DND-41 (cell line): ENCODE measurements around the gene CACNB2.

Experiments used
- CTCF ChIP-seq: IDR thresholded peaks from 2 replicates; pipeline ENCODE4 v1.5.1; 2012; ENCODE audit warnings: borderline replicate concordance, low read length, moderate library complexity, mild to moderate bottlenecking; ENCODE audit not compliant: poor library complexity, severe bottlenecking; ENCODE audit errors: extremely low read depth
- EZH2 ChIP-seq: IDR thresholded peaks from 3 replicates; pipeline ENCODE4 v1.6.1; 2012; ENCODE audit warnings: borderline replicate concordance, low read depth, mild to moderate bottlenecking, moderate library complexity, low read length, inconsistent platforms; ENCODE audit not compliant: severe bottlenecking

- TF ChIP-seq CTCF (no peak), EZH2 (no peak)
These were observed 298.3 kb downstream of the CACNB2 start for GRCh38 chr10:18438361-18439126.
